GM18507 (cell line): ENCODE results near the gene NFATC4.

Experiments used
- DNase-seq: peaks from one replicate; pipeline ENCODE4 v3.0.0; 2011; ENCODE audit warnings: low read depth; ENCODE audit not compliant: insufficient read length; ENCODE audit errors: extremely low spot score
- FAIRE-seq: peaks from 2 replicates; lab custom pipeline; 2011; peaks lifted over from hg19 to GRCh38; lab: Jason Lieb, UNC

Gene NFATC4

GRCh38 chr14:24422261-24422660 is 54.3 kb downstream of the NFATC4 start:
- FAIRE-seq (peak; percentile 24), DNase-seq (no peak)

- DNase-seq, result no peak
- peak; percentile 29 for FAIRE-seq
Observed at GRCh38 chr14:24422694-24423601, 55.0 kb downstream of the NFATC4 start.

GRCh38 chr14:24425704-24426103 is 57.7 kb downstream of the NFATC4 start:
- DNase-seq (no peak), FAIRE-seq (no peak)

GRCh38 chr14:24426150-24426911 is 58.3 kb downstream of the NFATC4 start:
- DNase-seq (no peak), FAIRE-seq (no peak)

- no peak for FAIRE-seq
Observed at GRCh38 chr14:24426912-24427536, 59.0 kb downstream of the NFATC4 start.

GRCh38 chr14:24427537-24428508 is 59.8 kb downstream of the NFATC4 start:
- FAIRE-seq (no peak), DNase-seq (no peak)

More at GRCh38 chr14:24426912-24427536, 59.0 kb downstream of the NFATC4 start:
- DNase-seq, result no peak

GRCh38 chr14:24428628-24429394 is 60.8 kb downstream of the NFATC4 start:
- no peak for DNase-seq
- FAIRE-seq, result no peak
